Right lobe of liver (tissue), 6 donors: ENCODE results near the gene SORBS2. TPM values are rescaled to one million over a fixed set of nuclear protein-coding genes. Genes with fewer than 3 reads are reported as not detected.

ENCODE experiments used
- ATAC-seq, 4 donors: fragments of 200-7000 bp; cut with Tn5 transposase; one replicate each; pipeline ENCODE4 v1.9.1; 2020; ENCODE audit warnings: mild to moderate bottlenecking in 4 of 4, moderate library complexity in 4 of 4
- DNase-seq, 3 donors: peaks; one replicate each; pipeline ENCODE4 v3.0.0-alpha.2; 2020
- H3K27ac ChIP-seq, 3 donors: fragments of 200-600 bp; one replicate each; pipeline ENCODE4 v1.8.0; 2022
- H3K27me3 ChIP-seq, 2 donors: fragments of 200-600 bp; one replicate each; pipeline ENCODE4 v1.8.0; 2022
- H3K36me3 ChIP-seq, 4 donors: fragments of 200-600 bp; sonication (generic) in 1 of 4; one replicate each; pipeline versions ENCODE4 v1.5.1 to v1.8.0; 2017 to 2022; ENCODE audit warnings: control low read depth in 1 of 4
- H3K4me1 ChIP-seq, 4 donors: fragments of 200-600 bp; sonication (generic) in 1 of 4; one replicate each; pipeline versions ENCODE4 v1.5.1 to v1.8.0; 2017 to 2022; ENCODE audit warnings: control low read depth in 1 of 4
- H3K4me3 ChIP-seq, 3 donors: fragments of 200-600 bp; one replicate each; pipeline ENCODE4 v1.8.0; 2022
- H3K9me3 ChIP-seq, 4 donors: fragments of 200-600 bp; sonication (generic) in 1 of 4; one replicate each; pipeline versions ENCODE4 v1.5.1 to v1.8.0; 2017 to 2022; ENCODE audit warnings: control low read depth in 1 of 4
- CTCF ChIP-seq, 4 donors: fragments of 200-600 bp in 3 of 4; fragments of 450-650 bp in 1 of 4; IDR thresholded peaks; one replicate each; pipeline versions ENCODE4 v1.5.1 to v1.8.0; 2016 to 2022; ENCODE audit warnings: antibody characterized with exemption in 4 of 4, mild to moderate bottlenecking in 2 of 4
- POLR2A ChIP-seq: fragments of 450-650 bp; IDR thresholded peaks from one replicate; pipeline ENCODE4 v1.6.1; 2017; ENCODE audit warnings: antibody characterized with exemption, mild to moderate bottlenecking
- WGBS: methylation state at CpG from one replicate; pipeline ENCODE4 v1.1.6; 2018; ENCODE audit warnings: low coverage, low lambda C conversion rate; ENCODE audit not compliant: insufficient coverage; ENCODE audit errors: missing lambda C conversion rate; 5-methylcytosine and 5-hydroxymethylcytosine counted together
- intact Hi-C, 2 donors: fragments of 100-400 bp; cut with DNase I; formaldehyde crosslinking; loops; one replicate each; pipeline versions ENCODE4 v1.11.2 to v1.14.1; 2022
- total RNA-seq, 6 experiments: library from RNA; depleted of rRNA in 2 of 6; stranded (reverse); fragments of >200 nt in 2 of 6; fragmentation: NEBNext Ultra II Directional in 3 of 6; extraction: Animal tissue kit (Norgen Biotek cat#: 25700) in 3 of 6; gene quantifications; one replicate each; pipeline versions ENCODE4 v1.1.0 to v1.2.4, GENCODE V29; 2016 to 2023
- donor health status: DM: no; HTN: yes; CAD: no.
- donor health status: DM: no; HTN: no; CAD: no.
- donor health status: DM: no; HTN: no; CAD: no.
- donor health status: DM: no; HTN: yes; CAD: no.
- donor health status: DM: no; HTN: yes; CAD: no.

Gene SORBS2
- total RNA-seq, 6 experiments from 2014 or later, result 60.8 to 144 (median 107) TPM

GRCh38 chr4:185787926-185788679 is 23.9 kb downstream of the SORBS2 start:
- no peak for TF ChIP-seq POLR2A
- no peak for TF ChIP-seq CTCF (IDR thresholded peaks at IDR 0.05)
- no peaks in the 10 kb centered on the region for H3K4me1 ChIP-seq
- ATAC-seq (no peak), DNase-seq (no peak)
- no peaks in the 10 kb centered on the region for H3K27me3 ChIP-seq
- H3K4me3 ChIP-seq, result no peak overlapping the region
- no peaks in the 10 kb centered on the region for H3K9me3 ChIP-seq
- 92% methylated on average over 15 of the region's 16 CpGs for WGBS
- no peaks in the 10 kb centered on the region for H3K36me3 ChIP-seq
- H3K27ac ChIP-seq, result no peak overlapping the region
- intact Hi-C loops, result no loop called here

GRCh38 chr4:185786422-185786821 is 25.6 kb downstream of the SORBS2 start:
- ATAC-seq (peak in 2 of 4 donors; percentile 11 to 27), DNase-seq (no peak)
- Histone ChIP-seq H3K4me3 (no peak overlapping the region), H3K9me3 (no peaks in the 10 kb centered on the region), H3K36me3 (no peaks in the 10 kb centered on the region), H3K4me1 (peaks cover 0 to 8% (median 0%) of the 10 kb centered on the region in 4 donors), H3K27me3 (no peaks in the 10 kb centered on the region), H3K27ac (no peak overlapping the region)
- intact Hi-C loops, result no loop called here
- 80% methylated on average over 2 of the region's 6 CpGs for WGBS
- TF ChIP-seq POLR2A (no peak), CTCF (IDR thresholded peaks at IDR 0.05) (no peak)

DNA sequence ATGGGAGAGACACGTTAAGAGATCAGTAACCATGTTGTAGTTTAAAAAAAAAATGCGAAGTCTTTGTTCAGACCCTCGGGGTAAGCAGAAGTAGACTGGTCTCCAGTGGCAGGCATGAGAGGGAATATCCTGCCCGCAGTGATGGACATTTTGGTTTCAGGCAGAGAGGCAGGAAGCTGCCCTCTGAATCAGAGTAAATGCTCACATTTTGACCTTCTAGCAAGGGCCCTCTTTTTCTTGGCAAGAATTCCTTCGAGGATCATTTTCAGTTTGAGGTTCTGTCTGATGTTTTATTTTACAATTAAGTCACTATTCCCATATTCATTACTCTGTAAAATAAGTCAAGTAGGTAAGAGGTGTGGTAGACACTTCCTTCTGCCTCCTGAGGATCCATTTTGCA is 28.4 kb downstream of the SORBS2 start:
- ATAC-seq, result peak in 1 of 4 donors; percentile 12
- Histone ChIP-seq H3K4me1 (peaks cover 0 to 8% (median 0%) of the 10 kb centered on the region in 4 donors), H3K9me3 (no peaks in the 10 kb centered on the region), H3K27me3 (no peaks in the 10 kb centered on the region), H3K27ac (peak overlapping the region in 1 of 3 donors; percentile 29), H3K4me3 (no peak overlapping the region), H3K36me3 (no peaks in the 10 kb centered on the region)
- WGBS, result 54% methylated on average over 4 of the region's 5 CpGs
- no peak for DNase-seq
- intact Hi-C loops, result no loop called here
- TF ChIP-seq POLR2A (no peak), CTCF (IDR thresholded peaks at IDR 0.05) (no peak)

DNA sequence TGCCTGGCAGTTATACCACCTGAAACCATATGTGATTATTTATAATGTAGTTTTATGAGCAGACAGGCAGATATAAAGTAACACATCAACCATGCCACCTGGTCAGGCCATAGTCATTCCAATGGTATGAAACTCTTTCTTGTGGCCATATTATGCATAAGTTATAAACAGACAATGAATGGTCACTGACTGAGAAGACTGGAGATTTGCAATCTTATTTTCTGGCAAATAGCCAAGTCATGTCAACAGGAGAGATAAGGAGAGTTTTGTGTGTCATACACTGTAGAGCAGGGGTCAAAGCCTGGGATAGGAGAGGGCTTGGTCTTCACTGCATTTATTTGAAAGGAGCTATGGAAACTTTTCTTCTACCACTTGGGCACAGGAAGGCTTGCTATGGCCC is 29.5 kb downstream of the SORBS2 start:
- H3K4me3 ChIP-seq, result no peak overlapping the region
- intact Hi-C loops, result no loop called here
- H3K27me3 ChIP-seq, result no peaks in the 10 kb centered on the region
- peak in 3 of 4 donors; percentile 60 to 73 (median 71) for ATAC-seq
- H3K27ac ChIP-seq, result no peak overlapping the region
- no peaks in the 10 kb centered on the region for H3K9me3 ChIP-seq
- TF ChIP-seq POLR2A, result no peak
- no peak for TF ChIP-seq CTCF (IDR thresholded peaks at IDR 0.05)
- no peaks in the 10 kb centered on the region for H3K36me3 ChIP-seq
- peaks cover 0 to 8% (median 0%) of the 10 kb centered on the region in 4 donors for H3K4me1 ChIP-seq
- no peak for DNase-seq
